IMR-90 (cell line): ENCODE measurements around the gene CLASP1. TPM values are rescaled to one million over a fixed set of nuclear protein-coding genes. Genes with fewer than 3 reads are reported as not detected.
A peak's percentile ranks its signal among the peaks of the same experiment; 100 is the strongest.

Experiments used
- ATAC-seq: fragments of 200-7000 bp; cut with Tn5 transposase; 2 replicates; pipeline ENCODE4 v1.9.1; 2020; ENCODE audit warnings: low read depth, mild to moderate bottlenecking, moderate library complexity
- BruUV-seq: library from RNA; stranded (reverse); fragments of 400-500 nt; replicated peaks from 2 replicates; lab custom pipeline; 2021; lab: Mats Ljungman, UMichigan
- CTCF ChIA-PET: fragments of 300-600 bp; formaldehyde crosslinking; extraction: SDS; loops from one replicate; lab custom pipeline; 2021; ENCODE audit warnings: antibody characterized with exemption; lab: Yijun Ruan, JAX
- POLR2A ChIA-PET: fragments of 300-600 bp; sonication (Branson Sonifier 250); formaldehyde crosslinking; loops from one replicate; lab custom pipeline; 2022; ENCODE audit warnings: antibody characterized with exemption; ENCODE audit not compliant: unreplicated experiment; lab: Charles Lee
- DNase-seq: peaks from one replicate; pipeline ENCODE4 v3.0.0; 2013
- H2AFZ ChIP-seq: replicated peaks from 2 replicates; pipeline ENCODE3; 2013; ENCODE audit warnings: low read length, mild to moderate bottlenecking; ENCODE audit not compliant: poor library complexity
- H2AK5ac ChIP-seq: 2 replicates; pipeline ENCODE4 v1.6.1; 2013; ENCODE audit warnings: low read depth, low read length, inconsistent platforms
- H2AK9ac ChIP-seq: replicated peaks from 2 replicates; pipeline ENCODE3; 2013; ENCODE audit warnings: mild to moderate bottlenecking, low read depth, low read length, moderate library complexity; ENCODE audit not compliant: poor library complexity
- H2BK120ac ChIP-seq: 2 replicates; pipeline ENCODE4 v1.6.1; 2013; ENCODE audit warnings: low read depth, low read length, inconsistent platforms
- H2BK15ac ChIP-seq: 3 replicates; pipeline ENCODE4 v1.6.1; 2013; ENCODE audit warnings: low read depth, low read length, inconsistent platforms
- H2BK20ac ChIP-seq: 2 replicates; pipeline ENCODE4 v1.6.1; 2013; ENCODE audit warnings: low read depth, mild to moderate bottlenecking, inconsistent platforms, low read length, moderate library complexity
- H2BK5ac ChIP-seq: 2 replicates; pipeline ENCODE4 v1.6.1; 2013; ENCODE audit warnings: mild to moderate bottlenecking, low read depth, low read length, inconsistent platforms; ENCODE audit not compliant: poor library complexity, severe bottlenecking
- H3K14ac ChIP-seq: replicated peaks from 2 replicates; pipeline ENCODE4 v1.6.1; 2013; ENCODE audit warnings: low read depth, low read length, inconsistent platforms
- H3K18ac ChIP-seq: 2 replicates; pipeline ENCODE4 v1.6.1; 2013; ENCODE audit warnings: low read depth, low read length, control low read depth
- H3K23ac ChIP-seq: 2 replicates; pipeline ENCODE4 v1.6.1; 2013; ENCODE audit warnings: low read depth, low read length, inconsistent platforms
- H3K27ac ChIP-seq: 2 replicates; pipeline ENCODE4 v1.5.1; 2013; ENCODE audit warnings: mild to moderate bottlenecking, control low read depth, low read length; ENCODE audit not compliant: insufficient read depth
- H3K27me3 ChIP-seq: 2 replicates; pipeline ENCODE4 v1.6.1; 2013; ENCODE audit warnings: low read length; ENCODE audit not compliant: control insufficient read depth, insufficient read depth
- H3K36me3 ChIP-seq: 2 replicates; pipeline ENCODE4 v1.6.1; 2013; ENCODE audit warnings: low read length, mixed read lengths; ENCODE audit not compliant: control insufficient read depth, insufficient read depth
- H3K4ac ChIP-seq: 2 replicates; pipeline ENCODE4 v1.6.1; 2013; ENCODE audit warnings: low read depth, low read length, inconsistent platforms
- H3K4me1 ChIP-seq: 2 replicates; pipeline ENCODE4 v1.6.1; 2013; ENCODE audit warnings: low read length, mixed read lengths; ENCODE audit not compliant: control insufficient read depth, insufficient read depth
- H3K4me2 ChIP-seq: 2 replicates; pipeline ENCODE4 v1.6.1; 2013; ENCODE audit warnings: low read depth, mild to moderate bottlenecking, control low read depth, low read length, moderate library complexity
- H3K4me3 ChIP-seq: 2 replicates; pipeline ENCODE4 v1.5.1; 2013; ENCODE audit warnings: low read depth, mild to moderate bottlenecking, control low read depth, low read length, moderate library complexity; ENCODE audit not compliant: insufficient read depth
- H3K56ac ChIP-seq: 2 replicates; pipeline ENCODE4 v1.6.1; 2013; ENCODE audit warnings: low read length, inconsistent platforms; ENCODE audit not compliant: insufficient read depth; ENCODE audit errors: extremely low read depth
- H3K79me1 ChIP-seq, 2 experiments: 2 replicates each; pipeline ENCODE4 v1.6.1; 2013; ENCODE audit warnings: low read length in 2 of 2, inconsistent platforms in 1 of 2, low read depth in 1 of 2
- H3K9ac ChIP-seq: 2 replicates; pipeline ENCODE4 v1.6.1; 2013; ENCODE audit warnings: low read depth, low read length, control low read depth
- H3K9me1 ChIP-seq: 2 replicates; pipeline ENCODE4 v1.6.1; 2013; ENCODE audit warnings: low read length, inconsistent platforms; ENCODE audit not compliant: insufficient read depth
- H3K9me3 ChIP-seq: 2 replicates; pipeline ENCODE4 v1.6.1; 2013; ENCODE audit warnings: low read length; ENCODE audit not compliant: control insufficient read depth, insufficient read depth
- H4K20me1 ChIP-seq: 2 replicates; pipeline ENCODE4 v1.6.1; 2013; ENCODE audit warnings: low read length, inconsistent platforms; ENCODE audit not compliant: insufficient read depth
- H4K5ac ChIP-seq: 2 replicates; pipeline ENCODE4 v1.6.1; 2013; ENCODE audit warnings: mild to moderate bottlenecking, low read depth, low read length, control low read depth
- H4K8ac ChIP-seq, 2 experiments: 2 replicates each; pipeline ENCODE4 v1.6.1; 2013; ENCODE audit warnings: low read depth in 2 of 2, low read length in 2 of 2, control low read depth in 1 of 2, inconsistent platforms in 1 of 2
- H4K91ac ChIP-seq: 2 replicates; pipeline ENCODE4 v1.6.1; 2013; ENCODE audit warnings: low read depth, low read length, inconsistent platforms; ENCODE audit not compliant: insufficient read depth
- BHLHE40 ChIP-seq: fragments of 150-350 bp; IDR thresholded peaks from 2 replicates; pipeline ENCODE4 v1.6.1; 2016; ENCODE audit warnings: mild to moderate bottlenecking, low read depth, low read length
- CEBPB ChIP-seq: IDR thresholded peaks from 2 replicates; pipeline ENCODE4 v1.6.1; 2012; ENCODE audit warnings: low read depth, low read length, improper control_type of control experiment
- CHD1 ChIP-seq: IDR thresholded peaks from 2 replicates; pipeline ENCODE4 v1.6.1; 2012; ENCODE audit warnings: low read depth, low read length, improper control_type of control experiment
- FOS ChIP-seq: fragments of 150-350 bp; IDR thresholded peaks from 2 replicates; pipeline ENCODE4 v1.6.1; 2016; ENCODE audit warnings: low read depth, low read length
- MAFK ChIP-seq: IDR thresholded peaks from 2 replicates; pipeline ENCODE4 v1.6.1; 2012; ENCODE audit warnings: low read depth, low read length, improper control_type of control experiment
- MAZ ChIP-seq: IDR thresholded peaks from 2 replicates; pipeline ENCODE4 v1.6.1; 2012; ENCODE audit warnings: low read depth, mild to moderate bottlenecking, low read length, improper control_type of control experiment, moderate library complexity, borderline replicate concordance
- MXI1 ChIP-seq: IDR thresholded peaks from 2 replicates; pipeline ENCODE4 v1.6.1; 2012; ENCODE audit warnings: low read depth, mild to moderate bottlenecking, low read length, moderate library complexity, borderline replicate concordance
- NFE2L2 ChIP-seq: fragments of 150-350 bp; IDR thresholded peaks from 2 replicates; pipeline ENCODE4 v1.6.1; 2016; ENCODE audit warnings: low read depth, mild to moderate bottlenecking, low read length
- POLR2A ChIP-seq: IDR thresholded peaks from 2 replicates; pipeline ENCODE4 v1.6.1; 2012; ENCODE audit warnings: mild to moderate bottlenecking, low read depth, low read length
- RAD21 ChIP-seq: IDR thresholded peaks from 2 replicates; pipeline ENCODE4 v1.6.1; 2012; ENCODE audit warnings: low read length, improper control_type of control experiment
- RCOR1 ChIP-seq: IDR thresholded peaks from 2 replicates; pipeline ENCODE4 v1.6.1; 2012; ENCODE audit warnings: mild to moderate bottlenecking, low read length, improper control_type of control experiment; ENCODE audit not compliant: insufficient replicate concordance
- RFX5 ChIP-seq: IDR thresholded peaks from 2 replicates; pipeline ENCODE4 v1.8.0; 2012; ENCODE audit warnings: low read depth, mild to moderate bottlenecking, low read length, moderate library complexity
- SMC3 ChIP-seq: fragments of 150-350 bp; IDR thresholded peaks from 2 replicates; pipeline ENCODE4 v1.6.1; 2016; ENCODE audit warnings: low read depth, mild to moderate bottlenecking, antibody characterized with exemption, low read length, moderate library complexity
- WGBS, 2 experiments: methylation state at CpG; one replicate each; pipeline versions ENCODE4 v1.1.5 to v1.1.7; 2013; ENCODE audit warnings: missing lambda C conversion rate in 2 of 2; ENCODE audit not compliant: insufficient read length in 1 of 2; ENCODE audit errors: extremely low coverage in 2 of 2; 5-methylcytosine and 5-hydroxymethylcytosine counted together
- dilution Hi-C: fragments of 300-500 bp; cut with HindIII; formaldehyde crosslinking; loops from one replicate; pipeline ENCODE4 v1.14.3; 2018; ENCODE audit warnings: low sequenced_read_pairs; ENCODE audit not compliant: unreplicated experiment
- in situ Hi-C: fragments of 300-500 bp; cut with MboI; formaldehyde crosslinking; loops from 3 replicates; pipeline ENCODE4 v1.14.3; 2019; ENCODE audit warnings: low sequenced_read_pairs, inconsistent platforms, mixed read lengths
- intact Hi-C: fragments of 100-400 bp; cut with micrococcal nuclease; formaldehyde crosslinking; loops from 2 replicates; pipeline ENCODE4 v1.10.0; 2022
- polyA plus RNA-seq, 3 experiments: library from polyadenylated mRNA; depleted of rRNA; stranded (reverse); fragments of >200 nt; gene quantifications; 2 replicates each; pipeline ENCODE4 v1.2.3, GENCODE V29; 2012; ENCODE audit warnings: low replicate concordance in 1 of 3
- total RNA-seq: library from RNA; depleted of rRNA; stranded (reverse); fragments of >200 nt; gene quantifications from 2 replicates; pipeline ENCODE4 v1.2.3, GENCODE V29; 2012
- TF ChIP-seq, protein P1 (sequence below): fragments of 150-350 bp; IDR thresholded peaks from 2 replicates; pipeline ENCODE4 v1.6.1; 2017; ENCODE audit warnings: mild to moderate bottlenecking, antibody characterized with exemption, low read length, low read depth
- TF ChIP-seq, protein P2 (sequence below): conservative IDR thresholded peaks from 2 replicates; pipeline ENCODE4 v1.5.1; 2012; ENCODE audit warnings: mild to moderate bottlenecking, low read depth, low read length, improper control_type of control experiment
- TF ChIP-seq, protein P3 (sequence below): fragments of 150-350 bp; IDR thresholded peaks from 2 replicates; pipeline ENCODE4 v1.6.1; 2016; ENCODE audit warnings: low read depth, mild to moderate bottlenecking, low read length, moderate library complexity, borderline replicate concordance

The CLASP1 gene
- total and polyA plus RNA-seq, 2 of the 4 experiments (the other 2 are of a cell fraction) = 12.3 to 33.7 TPM

DNA sequence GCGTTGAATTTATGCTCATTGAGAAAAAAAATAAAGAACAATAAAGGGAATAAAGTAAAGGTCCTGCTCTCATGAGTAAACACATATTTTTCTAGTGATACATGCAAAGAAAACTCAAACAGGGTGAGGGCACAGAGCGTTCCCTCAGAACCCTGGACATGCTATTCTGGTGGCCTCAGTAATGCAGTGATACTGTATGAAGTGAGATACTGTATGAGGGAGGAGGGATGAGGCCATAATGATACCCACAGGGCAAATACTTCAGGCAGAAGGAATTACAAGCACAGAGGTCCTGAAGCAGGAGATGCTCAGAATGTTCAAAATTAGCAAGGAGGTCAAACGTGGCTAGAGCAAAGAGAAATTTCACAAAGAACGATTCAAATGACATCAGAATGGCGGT is 147.0 kb downstream of the CLASP1 start:
- DNase-seq = peak; percentile 73
- Histone ChIP-seq H4K91ac (peak overlapping the region; percentile 50; the same call in 1 of the 2 replicates), H3K4ac (peak overlapping the region; percentile 69), H4K8ac (no peak overlapping the region), H2BK15ac (peak overlapping the region; percentile 43; the same call in 1 of the 3 replicates), H3K23ac (no peak overlapping the region; the same call in 1 of the 2 replicates), H2AK9ac (no peak overlapping the region), H3K9me1 (peaks cover 21% of the 10 kb centered on the region), H3K27ac (peak overlapping the region; percentile 39; the same call in 1 of the 2 replicates), H4K20me1 (peaks cover 18% of the 10 kb centered on the region; the same call in 1 of the 2 replicates), H3K4me2 (peak overlapping the region; percentile 2; the same call in 1 of the 2 replicates), H2BK5ac (peak overlapping the region; percentile 87), H3K36me3 (peaks cover 2% of the 10 kb centered on the region), H3K27me3 (no peaks in the 10 kb centered on the region), H2AK5ac (peak overlapping the region; percentile 73), H3K9ac (no peak overlapping the region), H3K4me1 (peaks cover 17% of the 10 kb centered on the region), H2BK20ac (peak overlapping the region; percentile 48), H4K5ac (no peak overlapping the region), H3K9me3 (no peaks in the 10 kb centered on the region), H3K79me1 (peaks cover 10 to 50% of the 10 kb centered on the region in 2 experiments), H3K14ac (peak overlapping the region; percentile 57), H3K18ac (peak overlapping the region; percentile 66; the same call in 1 of the 2 replicates), H2AFZ (no peak overlapping the region), H3K56ac (no peak overlapping the region), H3K4me3 (no peak overlapping the region), H2BK120ac (peak overlapping the region; percentile 46)
- POLR2A ChIA-PET = no interaction called here
- no CpG with 5 or more reads among the region's 5 CpGs for WGBS, 2 experiments
- intact Hi-C loops (no loop called here), in situ Hi-C loops (no loop called here), dilution Hi-C loops (no loop called here)
- no peak for TF ChIP-seq RFX5
- TF ChIP-seq POLR2A = no peak
- no peak for TF ChIP-seq MAZ
- TF ChIP-seq MAFK = no peak
- TF ChIP-seq, protein P1, sequence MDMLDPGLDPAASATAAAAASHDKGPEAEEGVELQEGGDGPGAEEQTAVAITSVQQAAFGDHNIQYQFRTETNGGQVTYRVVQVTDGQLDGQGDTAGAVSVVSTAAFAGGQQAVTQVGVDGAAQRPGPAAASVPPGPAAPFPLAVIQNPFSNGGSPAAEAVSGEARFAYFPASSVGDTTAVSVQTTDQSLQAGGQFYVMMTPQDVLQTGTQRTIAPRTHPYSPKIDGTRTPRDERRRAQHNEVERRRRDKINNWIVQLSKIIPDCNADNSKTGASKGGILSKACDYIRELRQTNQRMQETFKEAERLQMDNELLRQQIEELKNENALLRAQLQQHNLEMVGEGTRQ = no peak
- TF ChIP-seq, protein P2, sequence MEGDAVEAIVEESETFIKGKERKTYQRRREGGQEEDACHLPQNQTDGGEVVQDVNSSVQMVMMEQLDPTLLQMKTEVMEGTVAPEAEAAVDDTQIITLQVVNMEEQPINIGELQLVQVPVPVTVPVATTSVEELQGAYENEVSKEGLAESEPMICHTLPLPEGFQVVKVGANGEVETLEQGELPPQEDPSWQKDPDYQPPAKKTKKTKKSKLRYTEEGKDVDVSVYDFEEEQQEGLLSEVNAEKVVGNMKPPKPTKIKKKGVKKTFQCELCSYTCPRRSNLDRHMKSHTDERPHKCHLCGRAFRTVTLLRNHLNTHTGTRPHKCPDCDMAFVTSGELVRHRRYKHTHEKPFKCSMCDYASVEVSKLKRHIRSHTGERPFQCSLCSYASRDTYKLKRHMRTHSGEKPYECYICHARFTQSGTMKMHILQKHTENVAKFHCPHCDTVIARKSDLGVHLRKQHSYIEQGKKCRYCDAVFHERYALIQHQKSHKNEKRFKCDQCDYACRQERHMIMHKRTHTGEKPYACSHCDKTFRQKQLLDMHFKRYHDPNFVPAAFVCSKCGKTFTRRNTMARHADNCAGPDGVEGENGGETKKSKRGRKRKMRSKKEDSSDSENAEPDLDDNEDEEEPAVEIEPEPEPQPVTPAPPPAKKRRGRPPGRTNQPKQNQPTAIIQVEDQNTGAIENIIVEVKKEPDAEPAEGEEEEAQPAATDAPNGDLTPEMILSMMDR = no peak
- TF ChIP-seq CHD1 = no peak
- TF ChIP-seq, protein P3, sequence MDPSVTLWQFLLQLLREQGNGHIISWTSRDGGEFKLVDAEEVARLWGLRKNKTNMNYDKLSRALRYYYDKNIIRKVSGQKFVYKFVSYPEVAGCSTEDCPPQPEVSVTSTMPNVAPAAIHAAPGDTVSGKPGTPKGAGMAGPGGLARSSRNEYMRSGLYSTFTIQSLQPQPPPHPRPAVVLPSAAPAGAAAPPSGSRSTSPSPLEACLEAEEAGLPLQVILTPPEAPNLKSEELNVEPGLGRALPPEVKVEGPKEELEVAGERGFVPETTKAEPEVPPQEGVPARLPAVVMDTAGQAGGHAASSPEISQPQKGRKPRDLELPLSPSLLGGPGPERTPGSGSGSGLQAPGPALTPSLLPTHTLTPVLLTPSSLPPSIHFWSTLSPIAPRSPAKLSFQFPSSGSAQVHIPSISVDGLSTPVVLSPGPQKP = no peak
- no peak for TF ChIP-seq CEBPB
- no peak for TF ChIP-seq SMC3
- TF ChIP-seq RCOR1 = no peak
- TF ChIP-seq NFE2L2 = no peak
- no peak for TF ChIP-seq FOS
- TF ChIP-seq BHLHE40 = no peak
- TF ChIP-seq RAD21 = no peak
- no peak for TF ChIP-seq MXI1
- BruUV-seq = no TSS peak
- peak; percentile 81 for ATAC-seq
- CTCF ChIA-PET = no interaction called here
